Hepatocyte (in vitro differentiated cells): Measurements from ENCODE around the gene LRCH1. TPM values are rescaled to one million over a fixed set of nuclear protein-coding genes. Genes with fewer than 3 reads are reported as not detected.

ENCODE experiments used
- DNase-seq: peaks from one replicate; pipeline ENCODE4 v3.0.0-alpha.2; 2016; ENCODE audit warnings: low spot score
- H2AFZ ChIP-seq: fragments of 200-600 bp; sonication (generic); 2 replicates; pipeline ENCODE4 v1.6.0; 2016; ENCODE audit warnings: antibody characterized with exemption, mild to moderate bottlenecking
- H3K27ac ChIP-seq: fragments of 200-600 bp; sonication (generic); 2 replicates; pipeline ENCODE4 v1.5.1; 2016; ENCODE audit warnings: mild to moderate bottlenecking
- H3K27me3 ChIP-seq: fragments of 200-600 bp; sonication (generic); 2 replicates; pipeline ENCODE4 v1.6.1; 2016
- H3K36me3 ChIP-seq: fragments of 200-600 bp; sonication (generic); replicated peaks from 2 replicates; pipeline ENCODE4 v1.5.1; 2016; ENCODE audit warnings: low read depth; ENCODE audit not compliant: insufficient read depth
- H3K4me1 ChIP-seq: fragments of 200-600 bp; sonication (generic); 2 replicates; pipeline ENCODE4 v1.5.1; 2016; ENCODE audit warnings: mild to moderate bottlenecking, moderate library complexity; ENCODE audit not compliant: insufficient read depth
- H3K4me2 ChIP-seq: fragments of 200-600 bp; sonication (generic); 2 replicates; pipeline ENCODE4 v1.6.0; 2016
- H3K4me3 ChIP-seq: fragments of 200-600 bp; sonication (generic); 2 replicates; pipeline ENCODE4 v1.5.1; 2016; ENCODE audit warnings: mild to moderate bottlenecking
- H3K79me2 ChIP-seq: fragments of 200-600 bp; sonication (generic); 2 replicates; pipeline ENCODE4 v1.6.0; 2017; ENCODE audit warnings: mild to moderate bottlenecking
- H3K9me2 ChIP-seq: fragments of 200-600 bp; sonication (generic); replicated peaks from 2 replicates; pipeline ENCODE4 v1.6.0; 2017; ENCODE audit warnings: mild to moderate bottlenecking; ENCODE audit not compliant: insufficient read depth
- H3K9me3 ChIP-seq: fragments of 200-600 bp; sonication (generic); 2 replicates; pipeline ENCODE4 v1.5.1; 2016; ENCODE audit warnings: low read depth, mild to moderate bottlenecking
- H4K20me1 ChIP-seq: fragments of 200-600 bp; sonication (generic); 2 replicates; pipeline ENCODE4 v1.6.0; 2016; ENCODE audit warnings: mild to moderate bottlenecking; ENCODE audit not compliant: insufficient read depth, poor library complexity, severe bottlenecking
- EZH2 ChIP-seq: fragments of 200-600 bp; sonication (generic); IDR thresholded peaks from 2 replicates; pipeline ENCODE4 v1.6.1; 2016; ENCODE audit warnings: antibody characterized with exemption, mild to moderate bottlenecking, borderline replicate concordance
- EZH2phosphoT487 ChIP-seq: fragments of 200-600 bp; sonication (generic); IDR thresholded peaks from one replicate; pipeline ENCODE4 v1.6.1; 2018; ENCODE audit warnings: antibody characterized with exemption, mild to moderate bottlenecking, low read depth, moderate library complexity; ENCODE audit not compliant: unreplicated experiment, severe bottlenecking
- WGBS: methylation state at CpG from one replicate; pipeline ENCODE4 v1.1.6; 2016; ENCODE audit warnings: low lambda C conversion rate; ENCODE audit errors: missing lambda C conversion rate; 5-methylcytosine and 5-hydroxymethylcytosine counted together
- polyA plus RNA-seq: library from polyadenylated mRNA; unstranded; fragments of >200 nt; fragmentation: Nextera tagmentation; extraction: Ambion mirVana; gene quantifications from 2 replicates; pipeline ENCODE4 v1.2.1, GENCODE V29; 2016
- total RNA-seq: library from RNA; depleted of rRNA; stranded (reverse); fragments of >200 nt; gene quantifications from 2 replicates; pipeline ENCODE4 v1.2.3, GENCODE V29; 2014
- TF ChIP-seq, protein P1 (sequence below): fragments of 200-600 bp; sonication (generic); IDR thresholded peaks from 2 replicates; pipeline ENCODE4 v1.5.1; 2016; ENCODE audit warnings: antibody characterized with exemption, mild to moderate bottlenecking; ENCODE audit not compliant: poor library complexity

LRCH1 gene
- total and polyA plus RNA-seq, 2 experiments from 2014 or later, result 5.7 to 14.1 TPM

DNA sequence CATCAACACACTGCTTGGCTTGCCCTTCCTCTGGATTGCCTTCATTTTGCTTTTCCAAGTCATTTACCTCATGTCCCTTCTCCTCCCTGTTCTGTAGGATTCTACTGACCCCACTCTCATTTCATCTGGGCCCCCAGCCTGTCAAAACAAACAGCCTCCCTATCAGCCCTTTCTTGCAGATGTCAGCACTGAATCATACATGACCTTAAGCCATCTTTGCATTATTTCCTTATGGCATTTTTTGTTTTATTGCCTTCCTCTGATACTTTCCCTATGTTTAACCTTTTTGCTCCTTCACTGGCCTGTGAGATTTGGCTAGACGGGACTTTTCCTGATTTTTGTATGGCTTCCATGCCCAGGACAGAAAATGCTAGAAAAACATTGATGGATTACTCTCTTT is 8.7 kb downstream of the LRCH1 start:
- no peaks in the 10 kb centered on the region for H3K27me3 ChIP-seq
- no peak overlapping the region for H3K4me3 ChIP-seq
- 78% methylated on average over 1 of the region's 1 CpG for WGBS
- H4K20me1 ChIP-seq, result peaks cover 23% of the 10 kb centered on the region
- H3K27ac ChIP-seq, result no peak overlapping the region
- H3K36me3 ChIP-seq, result no peaks in the 10 kb centered on the region
- TF ChIP-seq EZH2 (no peak), EZH2phosphoT487 (no peak)
- TF ChIP-seq, protein P1, sequence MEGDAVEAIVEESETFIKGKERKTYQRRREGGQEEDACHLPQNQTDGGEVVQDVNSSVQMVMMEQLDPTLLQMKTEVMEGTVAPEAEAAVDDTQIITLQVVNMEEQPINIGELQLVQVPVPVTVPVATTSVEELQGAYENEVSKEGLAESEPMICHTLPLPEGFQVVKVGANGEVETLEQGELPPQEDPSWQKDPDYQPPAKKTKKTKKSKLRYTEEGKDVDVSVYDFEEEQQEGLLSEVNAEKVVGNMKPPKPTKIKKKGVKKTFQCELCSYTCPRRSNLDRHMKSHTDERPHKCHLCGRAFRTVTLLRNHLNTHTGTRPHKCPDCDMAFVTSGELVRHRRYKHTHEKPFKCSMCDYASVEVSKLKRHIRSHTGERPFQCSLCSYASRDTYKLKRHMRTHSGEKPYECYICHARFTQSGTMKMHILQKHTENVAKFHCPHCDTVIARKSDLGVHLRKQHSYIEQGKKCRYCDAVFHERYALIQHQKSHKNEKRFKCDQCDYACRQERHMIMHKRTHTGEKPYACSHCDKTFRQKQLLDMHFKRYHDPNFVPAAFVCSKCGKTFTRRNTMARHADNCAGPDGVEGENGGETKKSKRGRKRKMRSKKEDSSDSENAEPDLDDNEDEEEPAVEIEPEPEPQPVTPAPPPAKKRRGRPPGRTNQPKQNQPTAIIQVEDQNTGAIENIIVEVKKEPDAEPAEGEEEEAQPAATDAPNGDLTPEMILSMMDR, result no peak
- peaks cover 20% of the 10 kb centered on the region for H3K4me1 ChIP-seq
- no peaks in the 10 kb centered on the region for H3K9me3 ChIP-seq
- DNase-seq, result no peak
- H3K4me2 ChIP-seq, result no peak overlapping the region
- no peaks in the 10 kb centered on the region for H3K9me2 ChIP-seq
- H3K79me2 ChIP-seq, result peaks cover 100% of the 10 kb centered on the region
- no peak overlapping the region for H2AFZ ChIP-seq

DNA sequence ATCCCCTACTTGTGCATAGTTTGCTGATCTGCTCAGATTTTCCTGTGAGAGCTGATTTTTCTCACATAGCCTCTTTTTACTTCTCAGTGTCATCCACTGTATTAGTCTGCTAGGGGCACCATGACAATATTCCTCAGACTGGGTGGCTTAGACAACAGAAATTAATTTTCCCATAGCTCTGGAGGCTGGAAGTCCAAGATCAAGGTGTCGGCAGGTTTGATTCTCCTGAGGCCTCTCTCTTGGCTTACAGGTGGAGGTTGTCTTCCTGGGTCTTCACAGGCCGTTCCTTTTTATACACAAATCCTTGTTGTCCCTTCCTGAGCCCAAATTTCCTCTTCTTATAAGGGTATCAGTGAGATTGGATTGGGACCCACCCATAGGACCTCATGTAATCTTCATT is 9.2 kb downstream of the LRCH1 start:
- H3K36me3 ChIP-seq, result no peaks in the 10 kb centered on the region
- H2AFZ ChIP-seq, result no peak overlapping the region
- no peak for DNase-seq
- H3K27me3 ChIP-seq, result no peaks in the 10 kb centered on the region
- H3K9me3 ChIP-seq, result no peaks in the 10 kb centered on the region
- no peaks in the 10 kb centered on the region for H3K9me2 ChIP-seq
- H3K4me2 ChIP-seq, result no peak overlapping the region
- no peak overlapping the region for H3K4me3 ChIP-seq
- TF ChIP-seq EZH2phosphoT487, result no peak
- TF ChIP-seq EZH2, result no peak
- TF ChIP-seq, protein P1, result no peak
- peaks cover 100% of the 10 kb centered on the region for H3K79me2 ChIP-seq
- peaks cover 18% of the 10 kb centered on the region for H4K20me1 ChIP-seq
- no peak overlapping the region for H3K27ac ChIP-seq
- whole genome bisulfite sequencing, result 97% methylated on average over 2 of the region's 2 CpGs
- peaks cover 20% of the 10 kb centered on the region for H3K4me1 ChIP-seq

DNA sequence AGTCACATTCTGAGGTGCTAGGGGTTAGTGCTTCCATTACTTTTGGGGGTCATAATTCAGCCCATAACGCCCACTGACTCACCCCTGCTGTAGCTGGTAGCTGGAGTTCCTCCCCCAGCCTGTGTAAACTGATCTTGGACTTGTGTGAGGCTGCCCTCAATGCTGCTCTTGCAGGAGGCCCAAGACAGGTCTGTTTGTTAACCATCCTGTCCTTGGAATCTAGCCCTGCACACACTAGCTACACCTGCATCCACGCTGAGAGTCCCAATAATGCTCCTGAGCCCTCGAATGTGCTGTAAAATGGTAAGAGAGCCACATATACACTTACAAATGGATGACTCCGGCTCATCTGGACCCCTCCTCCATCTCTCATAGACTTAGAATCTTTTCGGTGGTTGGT is 9.6 kb downstream of the LRCH1 start:
- Histone ChIP-seq H3K27ac (no peak overlapping the region), H3K36me3 (no peaks in the 10 kb centered on the region), H3K9me3 (no peaks in the 10 kb centered on the region), H4K20me1 (peaks cover 18% of the 10 kb centered on the region), H3K4me1 (peaks cover 20% of the 10 kb centered on the region), H3K4me3 (no peak overlapping the region), H2AFZ (no peak overlapping the region), H3K4me2 (no peak overlapping the region), H3K9me2 (no peaks in the 10 kb centered on the region), H3K79me2 (peaks cover 100% of the 10 kb centered on the region), H3K27me3 (no peaks in the 10 kb centered on the region)
- no peak for DNase-seq
- TF ChIP-seq EZH2, result no peak
- TF ChIP-seq EZH2phosphoT487, result no peak
- TF ChIP-seq, protein P1, result no peak
- WGBS, result 90% methylated on average over 5 of the region's 5 CpGs
